Smooth muscle cell (in vitro differentiated cells): Measurements from ENCODE around the gene PTPN7. TPM values are rescaled to one million over a fixed set of nuclear protein-coding genes. Genes with fewer than 3 reads are reported as not detected.
A peak's percentile ranks its signal among the peaks of the same experiment; 100 is the strongest.
"Not testable (repeated sequence)": the region's sequence is repeated elsewhere in the genome, so short reads cannot be mapped to it uniquely, and the experiment has no call there.

Source experiments
- DNase-seq: peaks from one replicate; lab custom pipeline; 2025; ENCODE audit not compliant: unreplicated experiment; lab: John Stamatoyannopoulos, UW
- H2AFZ ChIP-seq: fragments of 200-600 bp; sonication (generic); 2 replicates; pipeline ENCODE4 v1.6.0; 2016; ENCODE audit warnings: antibody characterized with exemption, low read depth, mild to moderate bottlenecking
- H3F3A ChIP-seq: fragments of 200-600 bp; sonication (generic); 2 replicates; pipeline ENCODE4 v1.6.0; 2017; ENCODE audit warnings: antibody characterized with exemption, low read depth
- H3K27ac ChIP-seq: fragments of 200-600 bp; sonication (generic); 2 replicates; pipeline ENCODE4 v1.5.1; 2016; ENCODE audit warnings: low read depth, mild to moderate bottlenecking
- H3K27me3 ChIP-seq: fragments of 200-600 bp; sonication (generic); 2 replicates; pipeline ENCODE4 v1.6.1; 2016; ENCODE audit warnings: low read depth, mild to moderate bottlenecking
- H3K36me3 ChIP-seq: fragments of 200-600 bp; sonication (generic); 2 replicates; pipeline ENCODE4 v1.5.1; 2016; ENCODE audit warnings: low read depth
- H3K4me1 ChIP-seq: fragments of 200-600 bp; sonication (generic); 2 replicates; pipeline ENCODE4 v1.5.1; 2016; ENCODE audit warnings: low read depth
- H3K4me2 ChIP-seq: fragments of 200-600 bp; sonication (generic); 2 replicates; pipeline ENCODE4 v1.6.0; 2016; ENCODE audit warnings: mild to moderate bottlenecking
- H3K4me3 ChIP-seq: fragments of 200-600 bp; sonication (generic); 2 replicates; pipeline ENCODE4 v1.5.1; 2016; ENCODE audit warnings: mild to moderate bottlenecking
- H3K79me2 ChIP-seq: fragments of 200-600 bp; sonication (generic); 2 replicates; pipeline ENCODE4 v1.6.0; 2016; ENCODE audit warnings: low read depth, mild to moderate bottlenecking
- H3K9ac ChIP-seq: fragments of 200-600 bp; sonication (generic); 2 replicates; pipeline ENCODE4 v1.6.0; 2016; ENCODE audit warnings: low read depth
- H3K9me3 ChIP-seq: fragments of 200-600 bp; sonication (generic); replicated peaks from 2 replicates; pipeline ENCODE4 v1.5.1; 2016; ENCODE audit warnings: low read depth
- H4K20me1 ChIP-seq: fragments of 200-600 bp; sonication (generic); 2 replicates; pipeline ENCODE4 v1.6.0; 2016; ENCODE audit warnings: low read depth
- CTCF ChIP-seq: fragments of 200-600 bp; sonication (generic); IDR thresholded peaks from 2 replicates; pipeline ENCODE4 v1.5.1; 2017; ENCODE audit warnings: borderline replicate concordance, mild to moderate bottlenecking, antibody characterized with exemption; ENCODE audit not compliant: insufficient read depth, poor library complexity, severe bottlenecking
- WGBS: methylation state at CpG from one replicate; pipeline ENCODE4 v1.1.7; 2016; ENCODE audit warnings: low lambda C conversion rate; 5-methylcytosine and 5-hydroxymethylcytosine counted together
- polyA plus RNA-seq: library from polyadenylated mRNA; unstranded; fragments of >200 nt; fragmentation: Nextera tagmentation; extraction: Ambion mirVana; gene quantifications from 2 replicates; pipeline ENCODE4 v1.2.1, GENCODE V29; 2016
- total RNA-seq: library from RNA; depleted of rRNA; stranded (reverse); fragments of >200 nt; gene quantifications from 2 replicates; pipeline ENCODE4 v1.2.3, GENCODE V29; 2014

The PTPN7 gene
- total and polyA plus RNA-seq, 2 experiments from 2014 or later, result not detected

DNA sequence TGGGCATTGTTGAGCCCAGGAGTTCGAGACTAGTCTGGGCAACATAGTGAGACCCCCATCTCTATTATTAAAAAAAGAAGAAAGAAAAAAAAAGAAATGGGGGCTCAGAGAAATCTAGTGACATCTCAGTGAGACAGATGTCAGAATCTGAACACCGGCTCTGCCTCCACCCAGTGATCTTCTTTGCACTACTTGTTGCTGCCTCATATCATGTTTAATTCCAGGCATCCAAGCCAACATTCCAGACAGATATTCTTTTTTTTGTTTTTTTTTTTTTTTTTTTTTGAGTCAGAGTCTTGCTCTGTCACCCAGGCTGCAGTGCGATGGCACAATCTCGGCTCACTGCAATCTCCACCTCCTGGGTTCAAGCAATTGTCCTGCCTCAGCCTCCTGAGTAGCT lies 10.8 kb downstream of the PTPN7 start:
- no peak overlapping the region for H3K9ac ChIP-seq
- TF ChIP-seq CTCF, result no peak
- peaks cover 6% of the 10 kb centered on the region for H3K79me2 ChIP-seq
- no peaks in the 10 kb centered on the region for H3K27me3 ChIP-seq
- 56% methylated on average over 4 of the region's 4 CpGs for WGBS
- H3F3A ChIP-seq, result no peaks in the 10 kb centered on the region
- no peaks in the 10 kb centered on the region for H3K9me3 ChIP-seq
- H2AFZ ChIP-seq, result no peak overlapping the region
- no peak overlapping the region for H3K27ac ChIP-seq
- no peaks in the 10 kb centered on the region for H4K20me1 ChIP-seq
- DNase-seq, result no peak
- H3K4me2 ChIP-seq, result peak overlapping the region; percentile 36
- H3K36me3 ChIP-seq, result no peaks in the 10 kb centered on the region
- no peak overlapping the region for H3K4me3 ChIP-seq
- H3K4me1 ChIP-seq, result peaks cover 9% of the 10 kb centered on the region

DNA sequence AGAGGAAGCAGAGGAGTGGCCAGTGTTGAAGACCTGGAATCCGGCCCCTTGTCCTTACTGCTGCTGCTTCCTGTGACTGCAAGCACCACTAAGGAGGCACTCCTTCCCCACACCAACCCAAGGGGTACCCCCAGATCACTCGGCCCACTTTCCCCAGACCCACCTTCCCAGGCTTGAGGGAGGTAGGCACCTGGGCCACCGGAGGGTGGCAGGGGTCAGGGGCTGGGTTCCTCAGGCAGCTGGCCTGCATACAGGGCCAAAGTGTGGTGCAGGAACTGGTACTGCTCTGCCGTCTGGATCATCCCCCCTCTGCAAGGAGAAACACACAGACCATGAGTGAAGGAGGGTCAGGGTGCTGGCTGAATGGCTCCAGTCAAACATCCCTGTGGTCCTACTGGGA lies 12.0 kb downstream of the PTPN7 start:
- Histone ChIP-seq H3K4me2 (no peak overlapping the region), H3K9me3 (no peaks in the 10 kb centered on the region), H2AFZ (no peak overlapping the region), H3K36me3 (no peaks in the 10 kb centered on the region), H3K9ac (no peak overlapping the region), H3K4me3 (no peak overlapping the region), H3K79me2 (peaks cover 16% of the 10 kb centered on the region), H4K20me1 (peaks cover 5% of the 10 kb centered on the region), H3K27ac (no peak overlapping the region), H3K4me1 (peaks cover 9% of the 10 kb centered on the region), H3K27me3 (no peaks in the 10 kb centered on the region), H3F3A (no peaks in the 10 kb centered on the region)
- DNase-seq, result no peak
- TF ChIP-seq CTCF, result no peak
- 96% methylated on average over 4 of the region's 4 CpGs for WGBS

DNA sequence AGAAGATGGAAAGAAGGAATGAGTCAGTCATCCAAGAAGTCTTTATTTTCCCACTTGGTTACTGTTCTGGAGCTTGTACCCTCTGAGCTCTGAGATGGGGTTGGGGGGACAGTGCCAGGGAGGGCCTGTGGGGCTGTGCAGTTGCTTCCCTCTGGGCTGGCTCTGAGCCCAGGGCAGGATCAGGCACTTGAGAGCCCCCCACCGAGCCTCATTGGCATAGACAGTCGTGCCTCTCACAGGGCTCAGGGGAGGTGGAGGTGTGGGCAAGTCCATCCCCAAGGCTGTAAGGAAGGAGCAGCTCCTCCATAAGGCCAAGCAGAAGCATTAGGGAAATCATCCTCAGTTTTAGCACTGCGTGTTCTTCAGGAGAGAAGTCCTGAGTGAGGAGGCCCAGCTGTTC lies 13.4 kb downstream of the PTPN7 start:
- Histone ChIP-seq H3K79me2 (peaks cover 30% of the 10 kb centered on the region), H3K36me3 (no peaks in the 10 kb centered on the region), H3K27me3 (no peaks in the 10 kb centered on the region), H3F3A (no peaks in the 10 kb centered on the region), H3K9me3 (no peaks in the 10 kb centered on the region), H3K4me1 (peaks cover 9% of the 10 kb centered on the region), H2AFZ (no peak overlapping the region), H3K9ac (no peak overlapping the region), H3K4me3 (no peak overlapping the region), H4K20me1 (peaks cover 19% of the 10 kb centered on the region), H3K27ac (no peak overlapping the region), H3K4me2 (no peak overlapping the region)
- no peak for DNase-seq
- 80% methylated on average over 3 of the region's 3 CpGs for WGBS
- TF ChIP-seq CTCF, result no peak

GRCh38 chr1:202146279-202146678 lies 14.1 kb downstream of the PTPN7 start:
- H3F3A ChIP-seq, result no peaks in the 10 kb centered on the region
- WGBS, result 84% methylated on average over 5 of the region's 5 CpGs
- no peak overlapping the region for H3K4me2 ChIP-seq
- DNase-seq, result no peak
- H3K4me3 ChIP-seq, result no peak overlapping the region
- H4K20me1 ChIP-seq, result peaks cover 26% of the 10 kb centered on the region
- H3K79me2 ChIP-seq, result peaks cover 38% of the 10 kb centered on the region
- TF ChIP-seq CTCF, result no peak
- H3K9ac ChIP-seq, result no peak overlapping the region
- H3K4me1 ChIP-seq, result peaks cover 9% of the 10 kb centered on the region
- no peaks in the 10 kb centered on the region for H3K27me3 ChIP-seq
- no peak overlapping the region for H2AFZ ChIP-seq
- H3K36me3 ChIP-seq, result no peaks in the 10 kb centered on the region
- H3K27ac ChIP-seq, result no peak overlapping the region
- no peaks in the 10 kb centered on the region for H3K9me3 ChIP-seq

- H2AFZ ChIP-seq, H3K9me3 ChIP-seq, H3K9ac ChIP-seq, H3F3A ChIP-seq, H3K4me2 ChIP-seq, H3K4me3 ChIP-seq, H3K4me1 ChIP-seq, DNase-seq, H3K36me3 ChIP-seq, H3K27me3 ChIP-seq, H3K27ac ChIP-seq: not testable (repeated sequence)
- WGBS, result 91% methylated on average over 8 of the region's 8 CpGs
- H3K79me2 ChIP-seq, result peaks cover 43% of the 10 kb centered on the region
- peaks cover 31% of the 10 kb centered on the region for H4K20me1 ChIP-seq
These were observed 14.7 kb downstream of the PTPN7 start for GRCh38 chr1:202145744-202146140.
